H54 (cell line): ENCODE measurements around the gene SCUBE3.

Experiments used
- DNase-seq: peaks from one replicate; pipeline ENCODE4 v3.0.0; 2011; ENCODE audit warnings: low spot score, mixed read lengths; ENCODE audit not compliant: insufficient read length
- FAIRE-seq: peaks from 3 replicates; lab custom pipeline; 2011; peaks lifted over from hg19 to GRCh38; lab: Jason Lieb, UNC
- POLR2A ChIP-seq: IDR thresholded peaks from 2 replicates; pipeline ENCODE4 v1.6.1; 2011; ENCODE audit warnings: low read depth, mild to moderate bottlenecking, low read length

SCUBE3 gene

DNA sequence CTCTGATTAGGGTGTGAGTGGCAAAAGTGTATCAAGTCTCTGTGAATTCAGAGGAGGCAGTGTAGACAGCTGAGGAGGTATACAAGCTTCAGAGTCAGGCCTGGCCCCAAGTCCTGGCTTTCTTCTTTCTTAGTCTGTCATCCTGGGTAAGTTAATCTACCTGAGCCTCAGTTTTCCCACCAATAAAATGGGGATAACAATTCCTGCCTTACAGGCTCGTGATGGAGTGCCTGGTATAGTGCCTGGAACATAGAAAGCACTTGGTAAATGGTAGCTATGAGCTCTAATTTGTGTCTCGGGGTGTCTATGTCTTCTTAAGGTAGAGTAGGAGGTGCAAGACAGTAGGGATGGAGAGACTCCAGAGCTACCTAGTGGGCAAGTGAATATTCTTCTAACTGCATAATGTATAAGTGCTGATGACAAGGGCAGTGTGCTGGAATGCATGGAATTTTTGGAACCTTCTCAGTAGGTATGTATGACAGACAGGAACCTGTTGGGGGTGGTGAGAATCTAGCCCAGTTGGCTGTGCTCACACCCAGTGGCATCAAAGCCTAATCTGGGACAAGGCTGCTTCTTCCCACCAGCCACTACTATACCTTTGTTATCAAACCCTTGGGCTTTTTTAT lies 4.0 kb upstream of the SCUBE3 start:
- TF ChIP-seq POLR2A = no peak
- DNase-seq (no peak), FAIRE-seq (no peak)

DNA sequence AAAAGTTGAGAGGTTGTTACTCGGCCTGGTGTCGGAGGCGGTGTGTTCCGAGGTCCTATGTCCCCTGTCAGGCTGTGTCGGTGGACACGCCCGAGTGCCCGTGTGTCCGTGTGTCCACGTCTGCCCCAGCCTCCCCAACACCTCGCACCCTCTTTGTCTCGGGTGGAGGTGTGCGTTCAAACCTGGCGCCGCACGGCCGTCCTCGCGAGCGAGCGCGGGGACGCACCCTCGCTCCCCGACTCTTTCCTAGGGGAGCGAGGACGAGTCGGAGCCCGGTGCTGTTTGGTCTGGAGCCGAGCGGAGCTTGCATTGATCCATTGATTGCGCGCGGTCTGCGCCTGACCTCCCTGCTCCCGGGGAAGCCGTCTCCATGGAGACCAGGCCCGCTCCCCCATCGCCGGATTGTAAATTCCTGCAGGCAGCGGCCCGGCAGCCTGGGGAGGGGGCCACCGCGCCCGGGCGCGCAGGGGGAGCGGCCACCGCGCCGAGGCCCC lies 411 bp upstream of the SCUBE3 start:
- FAIRE-seq (no peak), DNase-seq (no peak)
- TF ChIP-seq POLR2A = no peak

DNA sequence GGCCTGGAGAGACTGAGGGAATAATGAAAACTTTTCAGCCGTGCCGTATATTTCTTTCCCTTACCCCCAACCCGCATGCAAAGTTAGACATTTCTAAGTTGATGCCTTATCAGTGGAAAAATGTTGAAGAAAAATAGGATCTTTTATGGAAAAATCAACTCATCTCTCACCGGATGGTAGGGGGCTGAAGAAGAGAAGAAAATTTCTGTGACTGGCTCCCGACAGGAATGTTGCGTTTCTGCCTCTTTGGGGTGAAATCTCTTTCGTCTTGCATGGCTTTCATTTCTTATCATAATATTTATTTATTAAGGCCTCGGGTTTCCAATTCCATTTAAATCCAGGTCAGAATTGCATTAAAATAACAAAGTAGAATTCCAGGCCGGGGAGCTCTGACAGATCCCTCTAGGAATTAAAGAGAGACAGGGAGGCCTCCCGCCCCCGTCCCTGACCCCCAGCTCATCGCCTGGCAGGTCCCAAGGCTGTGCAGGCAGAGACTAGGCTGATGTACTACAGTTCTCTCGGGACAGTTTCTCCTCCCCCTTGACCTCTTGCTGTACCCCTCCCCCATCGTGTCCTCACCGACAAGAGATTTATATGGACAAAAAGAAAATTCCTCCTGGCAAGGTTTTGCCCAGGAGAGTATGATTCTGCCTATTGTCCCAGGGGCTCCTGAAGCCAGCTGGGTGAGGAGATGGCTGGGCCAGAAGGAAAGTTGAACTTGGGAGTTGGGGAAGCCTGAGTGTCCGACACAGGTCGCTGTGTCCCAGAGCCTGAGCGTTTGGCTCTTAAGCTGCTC lies 1.3 kb downstream of the SCUBE3 start:
- DNase-seq = no peak
- TF ChIP-seq POLR2A = no peak
- FAIRE-seq = no peak

DNA sequence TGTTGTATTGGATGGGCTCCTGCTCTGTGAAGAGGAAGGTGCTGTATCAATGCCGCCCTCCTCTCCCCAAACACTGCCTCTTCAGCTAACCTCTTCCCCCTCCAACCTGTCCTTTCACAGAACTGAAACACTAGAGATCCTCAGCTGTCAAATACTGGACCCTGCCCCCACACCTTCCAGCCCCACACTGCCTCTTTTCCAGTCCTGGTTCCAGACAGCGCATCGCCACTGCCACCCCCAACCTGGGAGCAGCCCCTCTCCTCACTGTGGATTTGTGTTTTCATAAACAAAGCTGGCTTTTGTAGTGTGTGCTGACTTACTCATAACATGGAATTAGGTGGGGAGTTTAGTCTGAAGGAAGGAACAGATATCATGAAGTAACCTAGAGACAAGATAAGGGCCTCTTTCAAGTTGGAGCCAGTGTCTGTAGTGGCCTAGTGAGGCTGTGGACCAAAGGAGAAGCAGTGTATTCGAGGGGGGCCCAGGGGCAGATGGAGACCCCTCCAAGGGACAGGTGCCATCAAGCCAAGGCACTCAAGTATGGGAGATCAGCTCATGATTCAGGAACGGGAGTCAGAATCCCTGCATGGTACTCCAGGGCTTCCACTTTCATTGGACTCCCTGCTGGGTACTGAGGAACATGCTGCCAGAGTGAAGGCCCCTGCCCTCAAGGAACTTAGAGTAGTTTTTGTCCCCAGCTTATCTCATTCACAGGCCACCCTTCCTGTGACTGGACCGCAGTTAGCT lies 2.1 kb downstream of the SCUBE3 start:
- FAIRE-seq = no peak
- TF ChIP-seq POLR2A = no peak
- DNase-seq = no peak

DNA sequence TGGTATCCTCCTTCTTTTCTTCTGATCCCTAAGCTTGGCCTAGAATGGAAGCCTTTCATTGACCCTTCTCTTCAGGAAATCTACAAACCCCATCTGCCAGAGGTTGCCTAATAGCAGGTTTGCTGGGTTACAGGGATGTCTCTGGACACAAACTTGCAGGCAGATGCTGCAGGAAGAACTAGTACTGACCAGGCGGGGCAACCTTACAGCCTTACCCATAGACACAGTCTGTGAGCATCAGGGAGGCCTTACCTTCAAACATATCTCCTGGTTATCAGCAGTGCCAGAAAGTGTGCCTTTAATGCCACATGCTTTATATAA lies 2.6 kb downstream of the SCUBE3 start:
- DNase-seq = no peak
- no peak for FAIRE-seq
- no peak for TF ChIP-seq POLR2A

DNA sequence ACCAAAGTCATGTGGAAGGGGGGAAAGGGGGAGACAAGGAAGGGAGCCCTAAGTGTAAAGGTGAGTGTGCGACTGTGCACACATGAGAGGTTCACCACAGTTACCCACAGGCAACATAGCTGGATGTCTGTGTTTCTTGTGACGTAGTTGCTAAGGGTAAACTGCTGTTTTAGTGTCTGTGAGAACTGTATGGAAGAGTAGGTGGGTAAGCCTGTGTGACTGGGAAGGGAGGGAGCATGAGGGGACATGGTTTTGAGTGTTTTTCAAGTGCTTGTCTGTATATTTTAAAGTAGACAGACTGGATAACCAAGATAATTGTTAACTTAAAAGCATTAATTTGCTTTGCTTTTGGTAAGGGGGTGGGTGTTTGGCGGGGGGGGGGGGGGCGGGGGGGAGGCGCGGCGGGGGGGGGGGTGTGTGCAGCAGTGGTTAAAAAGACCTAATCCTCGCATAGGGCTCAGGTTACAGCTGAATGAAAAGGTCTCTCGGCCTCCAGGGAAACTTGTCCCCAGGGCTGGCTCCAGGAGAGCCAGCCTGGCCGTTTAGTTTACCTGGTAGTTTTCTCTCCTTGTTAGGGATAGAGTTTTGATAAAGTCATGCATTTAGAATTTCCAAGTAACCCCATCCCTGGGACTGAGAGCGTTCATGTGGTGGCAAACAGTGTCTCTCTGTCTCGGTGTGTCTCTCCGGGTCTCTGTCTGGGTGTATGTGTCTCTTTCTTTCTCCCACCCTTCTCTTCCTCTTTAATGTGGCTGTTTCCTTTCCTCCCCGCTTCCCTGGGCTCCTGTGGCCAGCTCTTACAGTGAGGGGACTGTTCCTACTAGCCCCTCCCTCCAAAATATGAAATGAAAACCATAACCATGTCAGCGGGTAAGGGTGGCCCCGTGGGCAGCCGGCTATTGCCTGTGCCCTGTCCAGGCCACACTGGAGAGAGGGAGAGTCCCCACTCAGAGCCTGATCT lies 3.4 kb downstream of the SCUBE3 start:
- no peak for TF ChIP-seq POLR2A
- FAIRE-seq (no peak), DNase-seq (no peak)

DNA sequence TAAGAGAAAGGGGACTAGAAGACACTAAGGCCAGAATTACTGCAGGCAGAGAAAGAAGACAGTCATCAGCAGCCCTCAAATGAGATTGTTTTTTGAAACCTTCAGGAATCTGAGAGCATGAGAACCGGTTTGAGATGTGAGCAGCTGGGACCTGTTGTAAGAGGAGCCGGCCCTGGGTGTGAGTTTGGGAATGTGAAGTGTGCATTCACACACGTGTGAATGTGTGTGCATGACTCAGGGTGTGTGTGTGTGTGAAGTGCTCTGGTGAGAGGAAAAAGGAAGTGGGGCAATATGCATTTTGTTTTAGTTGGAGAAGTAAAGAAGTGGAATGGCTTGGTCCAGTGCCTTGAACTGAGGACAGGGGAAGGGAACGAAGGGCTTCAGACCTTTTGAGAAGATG lies 4.3 kb downstream of the SCUBE3 start:
- TF ChIP-seq POLR2A = no peak
- no peak for FAIRE-seq
- no peak for DNase-seq

DNA sequence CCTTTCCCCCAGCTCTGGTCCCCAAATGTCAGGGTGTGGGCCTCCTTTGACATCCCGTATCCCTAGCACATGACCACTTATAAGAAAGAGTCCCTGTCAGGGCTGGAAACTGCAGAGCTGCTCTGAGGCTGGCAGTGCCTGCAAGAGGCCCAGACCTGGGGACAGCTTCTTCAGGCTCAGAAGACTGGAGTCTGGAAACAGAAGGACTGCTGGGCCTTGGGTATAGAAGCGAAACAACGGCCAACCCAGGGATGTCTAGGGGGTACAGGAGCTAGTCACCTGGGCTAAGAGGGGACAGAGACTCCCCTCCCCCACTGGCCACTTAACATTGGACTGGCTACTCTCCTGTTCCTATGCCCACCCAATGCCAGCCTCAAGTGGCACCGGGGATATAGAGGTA lies 4.7 kb downstream of the SCUBE3 start:
- no peak for DNase-seq
- TF ChIP-seq POLR2A = no peak
- FAIRE-seq = no peak

DNA sequence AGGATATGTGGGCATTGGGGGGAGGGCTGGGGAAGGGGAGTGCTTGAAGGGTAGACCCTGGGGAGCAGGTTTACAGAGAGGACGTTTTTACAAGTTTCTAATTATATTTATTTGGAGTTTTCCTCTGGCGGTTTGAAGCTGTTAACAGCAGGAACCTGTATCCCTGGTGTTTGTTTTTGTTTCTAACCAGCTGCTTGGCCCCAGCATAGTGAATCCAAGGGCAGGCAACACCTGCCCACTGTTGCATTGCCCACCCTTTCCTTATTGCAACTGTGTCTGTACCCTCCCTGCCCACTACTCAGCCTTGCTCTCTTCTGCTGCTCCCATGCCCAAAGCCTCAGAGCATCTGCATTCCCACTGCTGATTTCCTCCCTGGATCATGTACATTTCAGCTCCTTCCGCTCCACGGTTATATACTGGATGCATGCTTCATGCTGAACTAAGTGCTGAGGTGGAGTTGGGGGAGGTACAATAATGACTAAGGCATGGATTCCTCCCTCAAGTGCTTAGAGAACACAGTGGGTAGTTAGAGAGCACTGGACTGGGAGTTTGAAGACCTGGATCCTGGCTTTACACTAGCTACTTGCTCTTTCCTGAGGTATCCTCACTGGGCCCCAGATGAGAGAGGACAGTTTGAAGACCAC lies 6.0 kb downstream of the SCUBE3 start:
- no peak for TF ChIP-seq POLR2A
- DNase-seq (no peak), FAIRE-seq (no peak)

DNA sequence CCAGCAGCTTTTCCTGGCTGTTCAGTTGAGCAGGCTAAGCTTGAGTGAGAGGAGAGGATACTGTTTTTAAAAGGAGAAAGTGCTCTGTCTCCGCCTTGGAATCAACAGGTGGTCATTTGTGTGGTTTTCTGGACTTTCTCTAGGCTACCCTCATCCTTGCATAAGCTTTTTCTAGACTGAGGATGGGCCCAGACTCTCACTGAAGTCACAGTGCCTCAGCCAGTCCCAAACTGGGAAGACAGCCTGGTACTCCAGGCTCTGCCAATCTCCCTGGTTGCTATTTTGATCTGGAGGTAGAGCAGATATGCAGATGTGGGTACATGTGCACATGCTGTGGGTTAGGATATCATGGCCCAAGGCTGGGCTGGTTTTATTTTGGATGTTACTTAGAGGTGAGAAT lies 7.0 kb downstream of the SCUBE3 start:
- FAIRE-seq (no peak), DNase-seq (no peak)
- TF ChIP-seq POLR2A = no peak

DNA sequence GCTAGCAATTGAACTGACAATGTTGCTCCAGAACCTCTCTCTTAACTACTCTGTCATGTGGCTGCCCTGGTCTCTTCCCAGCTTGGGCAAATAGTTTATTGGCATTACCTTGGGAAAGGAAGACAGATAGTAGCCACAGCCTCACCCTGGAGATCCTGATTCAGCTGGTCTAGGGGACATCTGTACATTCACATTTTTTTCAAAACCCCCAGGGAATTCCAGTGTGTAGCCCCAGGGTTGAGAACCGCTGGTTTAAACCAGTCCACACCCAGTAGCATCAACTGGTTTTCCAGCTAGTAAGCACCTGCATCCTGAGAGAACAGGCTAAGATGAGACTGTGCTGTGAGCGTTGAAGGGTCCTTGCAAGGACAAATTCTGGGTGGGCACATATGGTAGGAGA lies 9.6 kb downstream of the SCUBE3 start:
- no peak for FAIRE-seq
- DNase-seq = no peak
- no peak for TF ChIP-seq POLR2A

DNA sequence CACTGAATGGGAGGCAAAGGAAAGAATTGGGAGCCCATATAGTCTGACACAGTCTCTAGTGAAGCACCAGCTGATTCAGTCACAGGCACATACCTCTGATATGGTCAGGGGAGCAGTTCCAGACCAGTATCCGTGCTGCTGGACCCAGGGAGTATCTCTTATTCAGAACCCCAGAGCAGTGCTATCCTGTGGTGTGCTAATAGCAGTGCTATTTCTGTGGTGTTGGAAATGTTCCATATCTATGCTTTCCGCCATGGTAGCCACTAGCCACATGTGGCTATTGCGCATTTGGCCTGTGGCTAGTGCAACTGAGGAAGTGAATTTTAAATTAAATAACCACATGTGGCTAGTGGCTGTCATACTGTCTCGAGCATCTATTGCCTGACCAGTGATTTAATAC lies 11.0 kb downstream of the SCUBE3 start:
- no peak for FAIRE-seq
- no peak for TF ChIP-seq POLR2A
- DNase-seq = no peak

DNA sequence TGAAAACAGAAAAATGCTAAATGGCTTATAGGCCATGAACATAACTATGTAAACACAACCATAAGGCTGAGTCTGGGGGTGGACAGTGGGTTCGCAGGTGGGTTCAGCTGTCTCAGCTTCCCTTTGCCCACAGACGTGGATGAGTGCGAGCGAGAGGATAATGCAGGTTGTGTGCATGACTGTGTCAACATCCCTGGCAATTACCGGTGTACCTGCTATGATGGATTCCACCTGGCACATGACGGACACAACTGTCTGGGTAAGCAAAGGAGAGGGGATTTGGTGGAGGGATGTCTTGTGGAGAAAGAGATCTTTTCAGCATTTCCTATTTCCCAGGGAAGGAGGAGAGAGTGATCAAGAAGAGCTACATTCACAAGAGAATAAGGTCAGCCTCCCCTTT lies 14.7 kb downstream of the SCUBE3 start:
- DNase-seq (no peak), FAIRE-seq (no peak)
- TF ChIP-seq POLR2A = no peak
